ENCODE measurements around the gene NARF. TPM values are rescaled to one million over a fixed set of nuclear protein-coding genes. Genes with fewer than 3 reads are reported as not detected.

The NARF gene
- total RNA-seq, 2 experiments from 2014 or later, result 101 to 110 TPM

- H3K4me3 Mint-ChIP-seq, result no peak overlapping the region
- H3K27ac Mint-ChIP-seq, result no peak overlapping the region
- H3K36me3 Mint-ChIP-seq, result peaks cover 7% of the 10 kb centered on the region
- POLR2A ChIA-PET, result no interaction called here
- DNase-seq, result no peak
- CTCF ChIA-PET, result no interaction called here
- H3K9me3 Mint-ChIP-seq, result no peaks in the 10 kb centered on the region
- H3K4me1 Mint-ChIP-seq (ENCODE audit: low read depth), result peaks cover 10% of the 10 kb centered on the region
- H3K27me3 Mint-ChIP-seq, result no peaks in the 10 kb centered on the region
- intact Hi-C loops (cut with micrococcal nuclease), result no loop called here
Measured at GRCh38 chr17:82435601-82436583, 22.6 kb upstream of the NARF start.

- H3K4me3 Mint-ChIP-seq, result no peak overlapping the region
- no peaks in the 10 kb centered on the region for H3K9me3 Mint-ChIP-seq
- H3K27ac Mint-ChIP-seq, result no peak overlapping the region
- CTCF ChIA-PET, result interaction anchor here (1.0 kb wide), 1 partner anchor 12 kb away, joined by 3 read pairs; no protein-coding TSS in a partner anchor
- no peaks in the 10 kb centered on the region for H3K27me3 Mint-ChIP-seq
- DNase-seq, result no peak
- H3K4me1 Mint-ChIP-seq (ENCODE audit: low read depth), result peaks cover 10% of the 10 kb centered on the region
- intact Hi-C loops (cut with micrococcal nuclease), result no loop called here
- peaks cover 7% of the 10 kb centered on the region for H3K36me3 Mint-ChIP-seq
- POLR2A ChIA-PET, result interaction anchor here (2.5 kb wide), 1 partner anchor 12 kb away, joined by 13 read pairs; no protein-coding TSS in a partner anchor
Measured at GRCh38 chr17:82436601-82437324, 21.8 kb upstream of the NARF start.

- Mint-ChIP-seq H3K9me3 (no peaks in the 10 kb centered on the region), H3K4me1 (ENCODE audit: low read depth) (peaks cover 10% of the 10 kb centered on the region), H3K36me3 (peaks cover 7% of the 10 kb centered on the region), H3K4me3 (no peak overlapping the region), H3K27me3 (no peaks in the 10 kb centered on the region), H3K27ac (no peak overlapping the region)
- intact Hi-C loops (cut with micrococcal nuclease), result no loop called here
- ChIA-PET CTCF (interaction anchor here (1.0 kb wide), 1 partner anchor 13 kb away, joined by 3 read pairs; no protein-coding TSS in a partner anchor), POLR2A (interaction anchor here (2.5 kb wide), 1 partner anchor 12 kb away, joined by 13 read pairs; no protein-coding TSS in a partner anchor)
- no peak for DNase-seq
Measured at GRCh38 chr17:82437325-82437668, 21.2 kb upstream of the NARF start.

GRCh38 chr17:82438401-82439193, 19.9 kb upstream of the NARF start:
- ChIA-PET CTCF (interaction anchor here (0.6 to 1.0 kb wide), 3 partner anchors 14 to 425 kb away, joined by 3 to 4 read pairs (median 3); no protein-coding TSS in a partner anchor), POLR2A (interaction anchor here (2.5 kb wide), 1 partner anchor 10 kb away, joined by 13 read pairs; no protein-coding TSS in a partner anchor)
- Mint-ChIP-seq H3K4me1 (ENCODE audit: low read depth) (peaks cover 10% of the 10 kb centered on the region), H3K36me3 (peaks cover 15% of the 10 kb centered on the region), H3K4me3 (no peak overlapping the region), H3K9me3 (no peaks in the 10 kb centered on the region), H3K27me3 (no peaks in the 10 kb centered on the region), H3K27ac (no peak overlapping the region)
- intact Hi-C loops (cut with micrococcal nuclease), result no loop called here
- DNase-seq, result no peak

GRCh38 chr17:82439194-82439828, 19.2 kb upstream of the NARF start:
- Mint-ChIP-seq H3K4me3 (no peak overlapping the region), H3K4me1 (ENCODE audit: low read depth) (peaks cover 7% of the 10 kb centered on the region), H3K9me3 (no peaks in the 10 kb centered on the region), H3K36me3 (peaks cover 16% of the 10 kb centered on the region), H3K27me3 (no peaks in the 10 kb centered on the region), H3K27ac (no peak overlapping the region)
- intact Hi-C loops (cut with micrococcal nuclease), result no loop called here
- DNase-seq, result no peak
- CTCF ChIA-PET, result interaction anchor here (1.0 kb wide), 1 partner anchor 115 kb away, joined by 4 read pairs; no protein-coding TSS in a partner anchor
- POLR2A ChIA-PET, result interaction anchor here (2.5 kb wide), 1 partner anchor 10 kb away, joined by 13 read pairs; no protein-coding TSS in a partner anchor

- ChIA-PET POLR2A (no interaction called here), CTCF (no interaction called here)
- intact Hi-C loops (cut with micrococcal nuclease), result no loop called here
- no peak for DNase-seq
- no peak overlapping the region for H3K27ac Mint-ChIP-seq
- H3K9me3 Mint-ChIP-seq, result no peaks in the 10 kb centered on the region
- H3K27me3 Mint-ChIP-seq, result no peaks in the 10 kb centered on the region
- H3K4me3 Mint-ChIP-seq, result no peak overlapping the region
- peaks cover 18% of the 10 kb centered on the region for H3K36me3 Mint-ChIP-seq
- peaks cover 5% of the 10 kb centered on the region for H3K4me1 Mint-ChIP-seq (ENCODE audit: low read depth)
Measured at GRCh38 chr17:82439829-82440365, 18.6 kb upstream of the NARF start.

- no peaks in the 10 kb centered on the region for H3K27me3 Mint-ChIP-seq
- H3K9me3 Mint-ChIP-seq, result no peaks in the 10 kb centered on the region
- no peak for DNase-seq
- intact Hi-C loops (cut with micrococcal nuclease), result no loop called here
- H3K36me3 Mint-ChIP-seq, result peaks cover 18% of the 10 kb centered on the region
- H3K27ac Mint-ChIP-seq, result peak overlapping the region; percentile 42
- POLR2A ChIA-PET, result no interaction called here
- CTCF ChIA-PET, result no interaction called here
- H3K4me3 Mint-ChIP-seq, result peak overlapping the region; percentile 9
- peaks cover 5% of the 10 kb centered on the region for H3K4me1 Mint-ChIP-seq (ENCODE audit: low read depth)
Measured at GRCh38 chr17:82440469-82440981, 18.0 kb upstream of the NARF start.

GRCh38 chr17:82440991-82441627, 17.4 kb upstream of the NARF start:
- CTCF ChIA-PET, result no interaction called here
- Mint-ChIP-seq H3K4me3 (peak overlapping the region; percentile 8), H3K9me3 (no peaks in the 10 kb centered on the region)

GRCh38 chr17:82441691-82442487, 16.7 kb upstream of the NARF start:
- ChIA-PET CTCF (no interaction called here), POLR2A (interaction anchor here (0.6 kb wide), 1 partner anchor 14 kb away, joined by 4 read pairs; no protein-coding TSS in a partner anchor)
- Mint-ChIP-seq H3K4me3 (peak overlapping the region; percentile 8), H3K27ac (peak overlapping the region; percentile 49), H3K36me3 (peaks cover 31% of the 10 kb centered on the region), H3K4me1 (ENCODE audit: low read depth) (peaks cover 17% of the 10 kb centered on the region), H3K9me3 (no peaks in the 10 kb centered on the region), H3K27me3 (no peaks in the 10 kb centered on the region)
- intact Hi-C loops (cut with micrococcal nuclease), result no loop called here
- no peak for DNase-seq

More at GRCh38 chr17:82440991-82441627, 17.4 kb upstream of the NARF start:
- POLR2A ChIA-PET, result no interaction called here
- intact Hi-C loops (cut with micrococcal nuclease), result no loop called here
- Mint-ChIP-seq H3K4me1 (ENCODE audit: low read depth) (peaks cover 9% of the 10 kb centered on the region), H3K27ac (peak overlapping the region; percentile 23), H3K36me3 (peaks cover 24% of the 10 kb centered on the region), H3K27me3 (no peaks in the 10 kb centered on the region)
- DNase-seq, result no peak

Measured in activated CD4-positive, alpha-beta memory T cell treated with anti-CD3 and anti-CD28 coated beads for 36 hours (primary cell).